ENCODE measurements around the gene ATP8B1. TPM values are rescaled to one million over a fixed set of nuclear protein-coding genes. Genes with fewer than 3 reads are reported as not detected.
A peak's percentile ranks its signal among the peaks of the same experiment; 100 is the strongest.

ATP8B1 gene
- total RNA-seq, 4 donors from 2014 or later: 1.6 to 4.2 (median 2.6) TPM

GRCh38 chr18:57629422-57629821 lies 173.7 kb downstream of the ATP8B1 start:
- ATAC-seq (no peak), DNase-seq (no peak)
- H3K36me3 ChIP-seq: no peaks in the 10 kb centered on the region
- no peaks in the 10 kb centered on the region for H3K27me3 ChIP-seq
- intact Hi-C loops (cut with DNase I; ENCODE audit: low total_unique reads): loop anchor here (10.0 kb wide), 2 partner anchors 145 to 685 kb away; no protein-coding TSS in a partner anchor
- no peaks in the 10 kb centered on the region for H3K4me1 ChIP-seq
- H3K9me3 ChIP-seq: no peaks in the 10 kb centered on the region
- TF ChIP-seq CTCF (IDR thresholded peaks at IDR 0.05 in 4 of 5, conservative IDR thresholded peaks at IDR 0.05 in 1 of 5) (no peak), POLR2A (IDR thresholded peaks at IDR 0.05) (no peak)
- H3K27ac ChIP-seq: peak overlapping the region in 3 of 4 donors; percentile 77 to 86 (median 80)
- in situ Hi-C loops (cut with MboI; ENCODE audit: low sequenced_read_pairs in 4 of 4): loop anchor here in 3 of 4 donors (25.0 kb wide), 2 partner anchors 183 to 483 kb away; partner anchors contain the start of gene ATP8B1 (in 1 of the 3)
- H3K4me3 ChIP-seq: peak overlapping the region; percentile 60 to 75 (median 68)

- no peak for TF ChIP-seq POLR2A (IDR thresholded peaks at IDR 0.05)
- no peak for TF ChIP-seq CTCF (IDR thresholded peaks at IDR 0.05 in 4 of 5, conservative IDR thresholded peaks at IDR 0.05 in 1 of 5)
- Histone ChIP-seq H3K9me3 (no peaks in the 10 kb centered on the region), H3K27ac (no peak overlapping the region), H3K4me1 (peaks cover 0 to 3% of the 10 kb centered on the region in 2 donors), H3K36me3 (no peaks in the 10 kb centered on the region), H3K27me3 (no peaks in the 10 kb centered on the region), H3K4me3 (no peak overlapping the region)
- in situ Hi-C loops (cut with MboI; ENCODE audit: low sequenced_read_pairs in 4 of 4): loop anchor here in 3 of 4 donors (25.0 kb wide), 2 partner anchors 185 to 485 kb away; partner anchors contain the start of gene ATP8B1 (in 1 of the 3)
- ATAC-seq (no peak), DNase-seq (no peak)
- intact Hi-C loops (cut with DNase I; ENCODE audit: low total_unique reads): loop anchor here (10.0 kb wide), 2 partner anchors 147 to 687 kb away; no protein-coding TSS in a partner anchor
These were observed 175.6 kb downstream of the ATP8B1 start for GRCh38 chr18:57627488-57627887.

- in situ Hi-C loops (cut with MboI; ENCODE audit: low sequenced_read_pairs in 4 of 4): loop anchor here in 3 of 4 donors (25.0 kb wide), 2 partner anchors 187 to 487 kb away; partner anchors contain the start of gene ATP8B1 (in 1 of the 3)
These were observed 178.1 kb downstream of the ATP8B1 start for GRCh38 chr18:57624988-57625387.

GRCh38 chr18:57621246-57621604 lies 181.9 kb downstream of the ATP8B1 start:
- Histone ChIP-seq H3K27ac (peak overlapping the region; percentile 88 to 99 (median 94)), H3K4me1 (peaks cover 16 to 20% of the 10 kb centered on the region in 2 donors), H3K27me3 (no peaks in the 10 kb centered on the region), H3K36me3 (peaks cover 0 to 13% of the 10 kb centered on the region in 2 donors), H3K9me3 (no peaks in the 10 kb centered on the region), H3K4me3 (peak overlapping the region; percentile 73 to 99 (median 91))
- in situ Hi-C loops (cut with MboI; ENCODE audit: low sequenced_read_pairs in 4 of 4): no loop called here
- TF ChIP-seq POLR2A (IDR thresholded peaks at IDR 0.05): no peak
- TF ChIP-seq CTCF (IDR thresholded peaks at IDR 0.05 in 4 of 5, conservative IDR thresholded peaks at IDR 0.05 in 1 of 5): no peak
- intact Hi-C loops (cut with DNase I; ENCODE audit: low total_unique reads): loop anchor here (1.0 to 10.0 kb wide), 6 partner anchors 9 to 694 kb away; partner anchors contain the start of genes ATP8B1, FECH and ONECUT2
- peak; percentile 22 to 39 for ATAC-seq
- DNase-seq: peak in 1 of 2 donors; percentile 3

More at GRCh38 chr18:57624988-57625387, 178.1 kb downstream of the ATP8B1 start:
- DNase-seq (no peak), ATAC-seq (no peak)
- Histone ChIP-seq H3K36me3 (peaks cover 0 to 4% of the 10 kb centered on the region in 2 donors), H3K4me1 (peaks cover 11 to 16% of the 10 kb centered on the region in 2 donors), H3K4me3 (no peak overlapping the region), H3K27ac (no peak overlapping the region), H3K27me3 (no peaks in the 10 kb centered on the region), H3K9me3 (no peaks in the 10 kb centered on the region)
- TF ChIP-seq POLR2A (IDR thresholded peaks at IDR 0.05) (no peak), CTCF (IDR thresholded peaks at IDR 0.05 in 4 of 5, conservative IDR thresholded peaks at IDR 0.05 in 1 of 5) (no peak)
- intact Hi-C loops (cut with DNase I; ENCODE audit: low total_unique reads): loop anchor here (5.0 to 10.0 kb wide), 4 partner anchors 150 to 690 kb away; partner anchors contain the start of genes ATP8B1 and ONECUT2

Data from gastrocnemius medialis (tissue), 4 donors.